Measurements from ENCODE around the gene OTOP1. TPM values are rescaled to one million over a fixed set of nuclear protein-coding genes. Genes with fewer than 3 reads are reported as not detected.
"Not testable (repeated sequence)": the region's sequence is repeated elsewhere in the genome, so short reads cannot be mapped to it uniquely, and the experiment has no call there.

OTOP1 gene
- total RNA-seq, 2 donors from 2014 or later, result not detected

DNA sequence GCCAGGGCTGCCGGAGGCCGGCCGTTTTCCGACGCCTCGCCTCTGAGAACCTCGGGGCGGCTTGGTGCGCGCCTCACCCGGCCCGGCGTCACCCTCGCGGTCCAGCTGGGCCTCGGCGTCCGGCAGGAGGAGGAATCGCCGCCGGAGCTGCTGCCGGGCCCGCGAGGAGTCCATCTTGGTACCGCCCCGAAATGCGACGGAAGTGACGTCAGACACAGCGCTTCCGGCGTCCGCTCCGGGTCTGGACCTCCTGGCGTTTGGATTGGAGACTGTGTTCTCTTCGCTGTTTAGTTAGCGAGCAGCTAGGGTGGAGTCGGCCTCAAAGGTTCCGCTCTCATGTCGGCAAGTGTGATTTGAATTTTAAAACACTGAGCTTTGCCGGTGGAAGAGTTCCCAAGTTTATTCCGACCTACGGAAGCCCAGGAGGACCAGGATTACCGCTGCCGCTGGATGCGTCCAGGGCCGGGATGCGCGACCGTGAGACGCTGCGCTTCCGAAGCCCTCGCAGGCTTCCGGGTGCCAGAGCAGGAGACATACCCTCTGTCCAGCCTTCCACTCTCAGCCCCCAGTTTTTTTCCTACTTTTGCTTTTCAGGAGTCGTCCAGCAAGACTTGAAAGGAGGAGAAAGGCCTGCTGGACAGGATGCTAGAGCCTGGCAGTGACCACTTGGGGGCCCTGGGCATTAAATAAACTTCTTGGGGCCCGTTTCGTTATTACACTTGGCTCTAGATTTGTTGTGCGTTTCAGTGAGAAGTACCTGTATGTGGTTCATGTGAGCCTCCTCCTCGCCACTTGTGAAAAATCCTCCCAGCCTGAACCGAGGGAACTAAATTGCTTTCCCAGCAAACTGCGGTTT is 21.5 kb upstream of the OTOP1 start, which contains the start of gene TMEM128:
TMEM128 (minus strand) TSS at position 195 of the 856 bp plus-strand sequence; CDS start at position 174, 21 bp downstream.
- ATAC-seq (peak; percentile 98 to 99), DNase-seq (ENCODE audit: low spot score in 2 of 2) (peak; percentile 85 to 90)
- Mint-ChIP-seq H3K9me3 (no peaks in the 10 kb centered on the region), H3K27ac (peak within 1 kb of the TSS; percentile 97 to 98), H3K36me3 (peaks cover 15 to 16% of the 10 kb centered on the region in 2 donors)

GRCh38 chr4:4247696-4248028 is 20.9 kb upstream of the OTOP1 start:
- Mint-ChIP-seq H3K27ac (peak overlapping the region; percentile 91 to 97), H3K9me3 (no peaks in the 10 kb centered on the region), H3K36me3 (peaks cover 15 to 16% of the 10 kb centered on the region in 2 donors)
- no peak for DNase-seq (ENCODE audit: low spot score in 2 of 2)
- peak in 1 of 2 donors; percentile 5 for ATAC-seq

- Mint-ChIP-seq H3K27ac (peak overlapping the region in 1 of 2 donors; percentile 49), H3K9me3 (no peaks in the 10 kb centered on the region), H3K36me3 (peaks cover 15 to 16% of the 10 kb centered on the region in 2 donors)
- no peak for ATAC-seq
- no peak for DNase-seq (ENCODE audit: low spot score in 2 of 2)
Observed at GRCh38 chr4:4245172-4245571, 18.4 kb upstream of the OTOP1 start.

GRCh38 chr4:4239551-4239950 is 12.8 kb upstream of the OTOP1 start:
- DNase-seq (ENCODE audit: low spot score in 2 of 2); H3K9me3 Mint-ChIP-seq; ATAC-seq; H3K36me3 Mint-ChIP-seq: not testable (repeated sequence)
- H3K27ac Mint-ChIP-seq, result peak overlapping the region in 1 of 2 donors; percentile 32

- Mint-ChIP-seq H3K36me3 (peaks cover 6 to 11% of the 10 kb centered on the region in 2 donors), H3K27ac (no peak overlapping the region), H3K9me3 (peaks cover 11 to 15% of the 10 kb centered on the region in 2 donors)
Observed at GRCh38 chr4:4233610-4234009, 6.9 kb upstream of the OTOP1 start.

GRCh38 chr4:4228356-4228668 is 1.6 kb upstream of the OTOP1 start:
- peaks cover 7 to 8% of the 10 kb centered on the region in 2 donors for H3K36me3 Mint-ChIP-seq
- no peak for DNase-seq (ENCODE audit: low spot score in 2 of 2)
- peaks cover 4 to 5% of the 10 kb centered on the region in 2 donors for H3K9me3 Mint-ChIP-seq
- no peak overlapping the region for H3K27ac Mint-ChIP-seq
- ATAC-seq, result no peak

More at GRCh38 chr4:4233610-4234009, 6.9 kb upstream of the OTOP1 start:
- ATAC-seq, result no peak
- no peak for DNase-seq (ENCODE audit: low spot score in 2 of 2)

DNA sequence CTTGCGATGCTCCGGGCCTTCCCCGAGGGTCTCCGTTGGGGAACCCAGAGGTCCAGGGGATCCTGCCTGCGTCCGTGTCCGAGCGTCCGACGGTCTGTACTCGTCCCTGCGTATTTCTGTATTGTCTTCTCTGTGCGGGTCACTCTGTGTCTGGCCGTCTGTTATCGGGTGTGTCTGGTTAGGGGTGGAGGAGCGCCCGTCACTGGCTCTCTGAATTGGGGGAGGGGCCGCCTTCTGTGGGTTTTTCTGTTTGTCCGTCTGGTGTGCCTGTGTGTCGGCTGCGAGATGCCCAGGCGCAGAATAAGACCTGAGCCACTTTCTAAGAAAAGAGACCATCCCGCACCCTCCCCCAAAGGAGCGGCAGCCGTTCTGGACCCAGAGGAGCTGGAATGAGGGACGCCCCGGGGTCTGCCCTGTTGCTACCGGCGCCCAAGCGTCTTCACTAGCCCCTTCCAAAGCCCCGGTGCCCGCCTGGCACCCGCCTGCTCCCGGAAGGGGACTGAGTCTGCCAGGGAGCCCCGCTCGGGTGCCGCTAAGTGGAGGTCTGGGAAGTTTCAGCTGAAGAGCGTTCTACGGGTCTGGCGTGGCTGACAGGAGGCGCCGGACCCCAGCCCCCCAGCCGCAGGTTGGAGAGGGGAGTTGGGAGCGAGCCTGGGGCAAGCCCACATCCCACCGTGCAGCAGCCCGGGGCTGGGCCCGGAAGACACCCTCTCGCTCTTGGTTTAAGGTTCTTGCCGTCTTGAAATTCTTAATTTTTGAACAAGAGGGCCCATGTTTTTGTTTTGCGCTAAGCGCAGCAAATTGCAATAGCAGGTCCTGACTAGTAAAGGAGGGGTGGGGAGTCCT is 1.0 kb upstream of the OTOP1 start:
- ATAC-seq (no peak), DNase-seq (ENCODE audit: low spot score in 2 of 2) (no peak)
- H3K36me3 Mint-ChIP-seq, result peaks cover 7 to 8% of the 10 kb centered on the region in 2 donors
- H3K9me3 Mint-ChIP-seq, result peaks cover 4 to 5% of the 10 kb centered on the region in 2 donors
- no peak overlapping the region for H3K27ac Mint-ChIP-seq

GRCh38 chr4:4225915-4226605 is 669 bp downstream of the OTOP1 start:
- no peak for ATAC-seq
- Mint-ChIP-seq H3K9me3 (no peaks in the 10 kb centered on the region), H3K36me3 (peaks cover 7 to 8% of the 10 kb centered on the region in 2 donors), H3K27ac (no peak overlapping the region)
- DNase-seq (ENCODE audit: low spot score in 2 of 2), result no peak

DNA sequence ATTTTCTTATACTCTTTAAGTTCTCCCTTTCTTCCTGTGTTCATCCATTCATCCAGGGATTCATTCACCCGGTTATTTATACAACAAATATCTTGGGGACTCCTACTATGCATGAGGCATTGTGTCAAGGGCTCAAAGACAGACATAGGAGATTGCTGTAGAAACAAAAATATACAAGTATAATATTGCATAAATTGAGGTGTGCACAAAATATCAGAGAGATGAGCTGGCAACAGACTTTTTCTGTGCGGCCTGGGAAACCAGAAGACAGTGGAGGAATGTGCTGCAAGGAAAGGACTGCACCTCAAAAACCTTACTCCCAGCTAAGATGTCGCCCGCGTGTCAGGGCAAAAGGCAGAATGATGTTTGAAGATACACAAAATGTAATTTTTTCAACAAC is 9.6 kb downstream of the OTOP1 start:
- H3K9me3 Mint-ChIP-seq, result no peaks in the 10 kb centered on the region

GRCh38 chr4:4216648-4217047 is 10.1 kb downstream of the OTOP1 start:
- ATAC-seq, result no peak
- H3K36me3 Mint-ChIP-seq, result no peaks in the 10 kb centered on the region
- DNase-seq (ENCODE audit: low spot score in 2 of 2), result no peak
- H3K9me3 Mint-ChIP-seq, result no peaks in the 10 kb centered on the region
- no peak overlapping the region for H3K27ac Mint-ChIP-seq

More for the DNA sequence above, 9.6 kb downstream of the OTOP1 start:
- Mint-ChIP-seq H3K36me3 (no peaks in the 10 kb centered on the region), H3K27ac (no peak overlapping the region)
- DNase-seq (ENCODE audit: low spot score in 2 of 2) (no peak), ATAC-seq (no peak)

DNA sequence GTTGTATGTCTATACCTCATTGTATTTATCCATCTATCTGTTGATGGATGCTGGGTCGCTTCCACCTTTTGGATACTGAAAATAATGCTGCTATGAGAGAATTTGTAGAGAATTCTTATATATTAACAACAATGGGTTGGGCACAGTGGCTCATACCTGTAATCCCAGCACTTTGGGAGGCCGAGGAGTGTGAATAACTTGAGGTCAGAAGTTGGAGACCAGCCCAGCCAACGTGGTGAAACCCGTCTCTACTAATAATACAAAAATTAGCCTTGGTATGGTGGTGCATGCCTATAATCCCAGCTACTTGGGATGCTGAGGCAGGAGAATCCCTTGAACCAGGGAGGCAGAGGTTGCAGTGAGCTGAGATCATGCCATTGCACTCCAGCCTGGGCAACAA is 13.1 kb downstream of the OTOP1 start:
- not testable (repeated sequence) for ATAC-seq; H3K9me3 Mint-ChIP-seq; H3K27ac Mint-ChIP-seq; H3K36me3 Mint-ChIP-seq; DNase-seq (ENCODE audit: low spot score in 2 of 2)

- Mint-ChIP-seq H3K27ac (no peak overlapping the region), H3K36me3 (no peaks in the 10 kb centered on the region), H3K9me3 (no peaks in the 10 kb centered on the region)
- ATAC-seq, result no peak
- no peak for DNase-seq (ENCODE audit: low spot score in 2 of 2)
Observed at GRCh38 chr4:4206204-4206603, 20.5 kb downstream of the OTOP1 start.

- Mint-ChIP-seq H3K36me3 (no peaks in the 10 kb centered on the region), H3K9me3 (no peaks in the 10 kb centered on the region), H3K27ac (no peak overlapping the region)
- ATAC-seq (no peak), DNase-seq (ENCODE audit: low spot score in 2 of 2) (no peak)
Observed at GRCh38 chr4:4204401-4204745, 22.4 kb downstream of the OTOP1 start.

GRCh38 chr4:4203688-4204400 is 22.9 kb downstream of the OTOP1 start:
- Mint-ChIP-seq H3K36me3 (no peaks in the 10 kb centered on the region), H3K9me3 (no peaks in the 10 kb centered on the region), H3K27ac (no peak overlapping the region)
- no peak for ATAC-seq
- DNase-seq (ENCODE audit: low spot score in 2 of 2), result no peak

GRCh38 chr4:4202510-4202909 is 24.2 kb downstream of the OTOP1 start:
- Mint-ChIP-seq H3K27ac (no peak overlapping the region), H3K36me3 (no peaks in the 10 kb centered on the region), H3K9me3 (no peaks in the 10 kb centered on the region)
- ATAC-seq, result no peak
- no peak for DNase-seq (ENCODE audit: low spot score in 2 of 2)

- H3K27ac Mint-ChIP-seq, result no peak overlapping the region
- H3K9me3 Mint-ChIP-seq, result no peaks in the 10 kb centered on the region
- no peaks in the 10 kb centered on the region for H3K36me3 Mint-ChIP-seq
- ATAC-seq (no peak), DNase-seq (ENCODE audit: low spot score in 2 of 2) (no peak)
Observed at GRCh38 chr4:4200624-4201023, 26.1 kb downstream of the OTOP1 start.

Data from activated naive CD4-positive, alpha-beta T cell treated with anti-CD3 and anti-CD28 coated beads, Interleukin-2, amount 50 U/mL, for 72 hours (primary cell).